AG04450 (cell line): ENCODE results near the gene SYNJ1. TPM values are rescaled to one million over a fixed set of nuclear protein-coding genes. Genes with fewer than 3 reads are reported as not detected.
"Not testable (repeated sequence)": the region's sequence is repeated elsewhere in the genome, so short reads cannot be mapped to it uniquely, and the experiment has no call there.

Source experiments
- CTCF ChIA-PET: fragments of 300-600, 350-600 bp; formaldehyde crosslinking; extraction: SDS; loops from one replicate; lab custom pipeline; 2022; ENCODE audit warnings: antibody characterized with exemption, inconsistent platforms; lab: Charles Lee
- POLR2A ChIA-PET: fragments of 350-600 bp; formaldehyde crosslinking; extraction: SDS; loops from one replicate; lab custom pipeline; 2021; ENCODE audit warnings: antibody characterized with exemption, inconsistent platforms; lab: Yijun Ruan, JAX
- DNase-seq: peaks from one replicate; pipeline ENCODE4 v3.0.0-alpha.2; 2011; ENCODE audit warnings: low read depth, low spot score
- H3K27ac ChIP-seq: one replicate; pipeline ENCODE4 v1.5.1; 2012; ENCODE audit warnings: low read depth, low read length, control low read depth
- H3K27me3 ChIP-seq: one replicate; pipeline ENCODE4 v1.6.0; 2012; ENCODE audit warnings: low read length; ENCODE audit not compliant: control insufficient read depth, insufficient read depth
- H3K4me3 ChIP-seq: 2 replicates; pipeline ENCODE4 v1.5.1; 2011; ENCODE audit warnings: mild to moderate bottlenecking, low read depth, low read length, control low read depth
- H3K9me3 ChIP-seq: 2 replicates; pipeline ENCODE4 v1.5.1; 2012; ENCODE audit warnings: low read length; ENCODE audit not compliant: control insufficient read depth, insufficient read depth
- CTCF ChIP-seq: IDR thresholded peaks from 2 replicates; pipeline ENCODE4 v1.5.1; 2011; ENCODE audit warnings: low read depth, low read length, control low read depth, inconsistent platforms
- polyA plus RNA-seq: library from polyadenylated mRNA; depleted of rRNA; stranded (reverse); fragments of >200 nt; gene quantifications from 2 replicates; pipeline ENCODE4 v1.2.3, GENCODE V29; 2011

The SYNJ1 gene
- polyA plus RNA-seq, 1 experiment, result 7.3 TPM

- CTCF ChIA-PET, result interaction anchor here (0.6 to 5.5 kb wide), 2 partner anchors 12 to 1432 kb away, joined by 3 to 55 read pairs; no protein-coding TSS in a partner anchor
- peak overlapping the region; percentile 98 for H3K27ac ChIP-seq
- DNase-seq, result no peak
- H3K9me3 ChIP-seq, result no peaks in the 10 kb centered on the region
- H3K27me3 ChIP-seq, result no peaks in the 10 kb centered on the region
- TF ChIP-seq CTCF, result no peak
- POLR2A ChIA-PET, result interaction anchor here (1.0 to 1.1 kb wide), 3 partner anchors 11 to 160 kb away, joined by 4 to 7 read pairs (median 5); partner anchors contain the start of genes PAXBP1 and SYNJ1
- peak overlapping the region; percentile 92 for H3K4me3 ChIP-seq
Measured at GRCh38 chr21:32611471-32611997, 116.3 kb downstream of the SYNJ1 start.

GRCh38 chr21:32610940-32611339 lies 116.9 kb downstream of the SYNJ1 start:
- H3K27ac ChIP-seq, H3K27me3 ChIP-seq, H3K9me3 ChIP-seq, DNase-seq, POLR2A ChIA-PET: not testable (repeated sequence)
- H3K4me3 ChIP-seq, result peak overlapping the region; percentile 50
- CTCF ChIA-PET, result interaction anchor here (0.6 to 5.5 kb wide), 2 partner anchors 11 to 1432 kb away, joined by 3 to 55 read pairs; no protein-coding TSS in a partner anchor

- no peak overlapping the region for H3K4me3 ChIP-seq
- H3K9me3 ChIP-seq, result no peaks in the 10 kb centered on the region
- no peak for DNase-seq
- H3K27ac ChIP-seq, result no peak overlapping the region
- ChIA-PET CTCF (interaction anchor here (0.9 to 5.5 kb wide), 4 partner anchors 9 to 351 kb away, joined by 3 to 55 read pairs (median 6); no protein-coding TSS in a partner anchor), POLR2A (interaction anchor here (1.2 kb wide), 1 partner anchor 119 kb away, joined by 4 read pairs; no protein-coding TSS in a partner anchor)
- no peak for TF ChIP-seq CTCF
- H3K27me3 ChIP-seq, result no peaks in the 10 kb centered on the region
Measured at GRCh38 chr21:32608851-32609250, 119.0 kb downstream of the SYNJ1 start.

GRCh38 chr21:32605469-32605868 lies 122.3 kb downstream of the SYNJ1 start:
- POLR2A ChIA-PET, result no interaction called here
- no peak for DNase-seq

GRCh38 chr21:32604464-32604863 lies 123.3 kb downstream of the SYNJ1 start:
- ChIA-PET POLR2A (no interaction called here), CTCF (interaction anchor here (2.4 kb wide), 1 partner anchor 201 kb away, joined by 8 read pairs; no protein-coding TSS in a partner anchor)
- Histone ChIP-seq H3K27ac (no peak overlapping the region), H3K27me3 (no peaks in the 10 kb centered on the region), H3K4me3 (no peak overlapping the region), H3K9me3 (no peaks in the 10 kb centered on the region)
- no peak for DNase-seq
- no peak for TF ChIP-seq CTCF

More at GRCh38 chr21:32605469-32605868, 122.3 kb downstream of the SYNJ1 start:
- H3K27me3 ChIP-seq, result no peaks in the 10 kb centered on the region
- TF ChIP-seq CTCF, result no peak
- H3K4me3 ChIP-seq, result no peak overlapping the region
- CTCF ChIA-PET, result interaction anchor here (1.7 to 2.4 kb wide), 2 partner anchors 191 to 202 kb away, joined by 5 to 8 read pairs; no protein-coding TSS in a partner anchor
- no peaks in the 10 kb centered on the region for H3K9me3 ChIP-seq
- no peak overlapping the region for H3K27ac ChIP-seq
